Adrenal gland (tissue), 5 donors: ENCODE results near the gene ZC2HC1B.

Experiments used
- CTCF ChIP-seq, 6 experiments: fragments of 450-650 bp in 4 of 6; fragments of 200-600 bp in 2 of 6; sonication (generic) in 1 of 6; IDR thresholded peaks; 1 replicate in 5 of 6; 2 replicates in 1 of 6; pipeline versions ENCODE4 v1.5.1 to v1.8.0; 2016 to 2021; ENCODE audit warnings: antibody characterized with exemption in 6 of 6, mild to moderate bottlenecking in 2 of 6, moderate library complexity in 1 of 6
- POLR2A ChIP-seq, 2 donors: fragments of 450-650 bp; IDR thresholded peaks; one replicate each; pipeline ENCODE4 v1.6.1; 2017; ENCODE audit warnings: antibody characterized with exemption in 2 of 2, mild to moderate bottlenecking in 2 of 2, moderate library complexity in 1 of 2
- donor health status: DM: no; HTN: no; CAD: no.

- no peak for TF ChIP-seq CTCF (IDR thresholded peaks at IDR 0.05)
- no peak for TF ChIP-seq POLR2A (IDR thresholded peaks at IDR 0.05)
Measured at GRCh38 chr6:143901885-143902750, 37.8 kb downstream of the ZC2HC1B start.
